HepG2 (cell line): ENCODE results near the gene ZNF783. TPM values are rescaled to one million over a fixed set of nuclear protein-coding genes. Genes with fewer than 3 reads are reported as not detected.

Source experiments
- AFF4 ChIP-seq: sonication (generic); formaldehyde crosslinking; IDR thresholded peaks from 2 replicates; pipeline ENCODE4 v1.4.0; 2020; ENCODE audit warnings: missing genetic modification reagents
- ARNTL ChIP-seq: sonication (generic); formaldehyde crosslinking; IDR thresholded peaks from 2 replicates; pipeline ENCODE4 v1.4.0; 2020; ENCODE audit warnings: mild to moderate bottlenecking, missing genetic modification reagents
- CTCF ChIP-seq: sonication (generic); formaldehyde crosslinking; IDR thresholded peaks from 2 replicates; pipeline ENCODE4 v1.5.0; 2020; ENCODE audit warnings: mild to moderate bottlenecking, missing genetic modification reagents, moderate library complexity
- GABPA ChIP-seq, 2 experiments: IDR thresholded peaks; 2 replicates each; pipeline ENCODE4 v1.6.1; 2011 to 2016; ENCODE audit warnings: low read depth in 2 of 2, low read length in 1 of 2, missing biosample characterization in 1 of 2, missing genetic modification characterization in 1 of 2
- GATAD2A ChIP-seq: IDR thresholded peaks from 2 replicates; pipeline ENCODE4 v1.6.1; 2016
- RBFOX2 ChIP-seq: fragments of 200-400 bp; formaldehyde crosslinking; IDR thresholded peaks from 2 replicates; pipeline ENCODE4 v1.6.1; 2017; ENCODE audit warnings: low read depth, mild to moderate bottlenecking, low read length
- SNRNP70 ChIP-seq: fragments of 200-400 bp; formaldehyde crosslinking; IDR thresholded peaks from 2 replicates; pipeline ENCODE4 v1.6.1; 2017; ENCODE audit warnings: mild to moderate bottlenecking, low read depth, low read length, moderate library complexity
- ZBTB14 ChIP-seq: sonication (generic); formaldehyde crosslinking; IDR thresholded peaks from 2 replicates; pipeline ENCODE4 v1.4.0; 2020; ENCODE audit warnings: missing genetic modification reagents
- ZNF512B ChIP-seq: sonication (generic); formaldehyde crosslinking; IDR thresholded peaks from 2 replicates; pipeline ENCODE4 v1.5.1; 2020; ENCODE audit warnings: missing genetic modification reagents, mild to moderate bottlenecking, borderline replicate concordance
- ZNF607 ChIP-seq: sonication (generic); formaldehyde crosslinking; IDR thresholded peaks from 2 replicates; pipeline ENCODE4 v1.5.1; 2020; ENCODE audit warnings: missing genetic modification reagents, mild to moderate bottlenecking, borderline replicate concordance
- ZNF646 ChIP-seq: sonication (generic); formaldehyde crosslinking; IDR thresholded peaks from 2 replicates; pipeline ENCODE4 v1.9.0; 2021; ENCODE audit warnings: mild to moderate bottlenecking, missing genetic modification reagents
- polyA plus RNA-seq, 8 experiments: library from polyadenylated mRNA; depleted of rRNA in 3 of 8; stranded (reverse) in 7 of 8; unstranded in 1 of 8; fragments of >200 nt; fragmentation: Illumina TruSeq in 4 of 8; extraction: Trizol in 4 of 8; gene quantifications; 2 replicates each; pipeline versions ENCODE4 v1.2.1 to v1.2.3, GENCODE V29; 2011 to 2016; ENCODE audit warnings: low read depth in 4 of 8, missing spikeins in 1 of 8, mixed read lengths in 1 of 8; ENCODE audit not compliant: insufficient read depth in 1 of 8
- total RNA-seq, 5 experiments: library from RNA; depleted of rRNA; stranded (reverse); fragments of >200 nt; fragmentation: Illumina TruSeq; extraction: Trizol; gene quantifications; 2 replicates each; pipeline ENCODE4 v1.2.3, GENCODE V29; 2016; ENCODE audit warnings: low read depth in 1 of 5

The ZNF783 gene
- total and polyA plus RNA-seq, 2 of the 13 experiments (the other 11 are each of a cell fraction or from before 2014, with no cell fraction given), result 4.1 to 5.2 TPM

- no peak for TF ChIP-seq ZNF646 (CRISPR knock-in tag)
- TF ChIP-seq SNRNP70, result no peak
- no peak for TF ChIP-seq AFF4
- TF ChIP-seq ZBTB14, result no peak
- TF ChIP-seq ZNF512B, result no peak
- TF ChIP-seq GABPA (IDR thresholded peaks at IDR 0.05; ENCODE audit: low read depth, low read length), result no peak
- no peak for TF ChIP-seq GABPA (CRISPR knock-in tag; IDR thresholded peaks at IDR 0.05; ENCODE audit: low read depth)
- no peak for TF ChIP-seq ARNTL (CRISPR knock-in tag)
- no peak for TF ChIP-seq GATAD2A (CRISPR knock-in tag)
- no peak for TF ChIP-seq RBFOX2
- no peak for TF ChIP-seq ZNF607 (CRISPR knock-in tag)
- no peak for TF ChIP-seq CTCF (CRISPR knock-in tag)
These were observed 18.9 kb downstream of the ZNF783 start (continued) for GRCh38 chr7:149280661-149281507.
